Upper lobe of left lung (tissue), 6 donors: Measurements from ENCODE around the gene MORC4. TPM values are rescaled to one million over a fixed set of nuclear protein-coding genes. Genes with fewer than 3 reads are reported as not detected.
A peak's percentile ranks its signal among the peaks of the same experiment; 100 is the strongest.

Experiments used
- ATAC-seq, 2 donors: fragments of 200-7000 bp; cut with Tn5 transposase; one replicate each; pipeline ENCODE4 v1.9.1; 2022; ENCODE audit warnings: mild to moderate bottlenecking in 2 of 2, moderate library complexity in 2 of 2; ENCODE audit not compliant: low FRiP score in 2 of 2
- DNase-seq, 2 donors: peaks; one replicate each; pipeline ENCODE4 v3.0.0-alpha.2; 2019 to 2020
- H3K27ac ChIP-seq, 4 donors: fragments of 200-600 bp; sonication (generic); one replicate each; pipeline ENCODE4 v1.5.1; 2016 to 2019
- H3K27me3 ChIP-seq, 4 donors: fragments of 200-600 bp; sonication (generic); one replicate each; pipeline ENCODE4 v1.5.1; 2017 to 2019
- H3K36me3 ChIP-seq, 4 donors: fragments of 200-600 bp; sonication (generic); one replicate each; pipeline ENCODE4 v1.5.1; 2016 to 2019
- H3K4me1 ChIP-seq, 4 donors: fragments of 200-600 bp; sonication (generic); one replicate each; pipeline ENCODE4 v1.5.1; 2018 to 2019
- H3K4me3 ChIP-seq, 4 donors: fragments of 200-600 bp; sonication (generic); one replicate each; pipeline ENCODE4 v1.5.1; 2017 to 2019; ENCODE audit warnings: mild to moderate bottlenecking in 2 of 4, moderate library complexity in 1 of 4
- H3K9me3 ChIP-seq, 4 donors: fragments of 200-600 bp; sonication (generic); one replicate each; pipeline ENCODE4 v1.5.1; 2018 to 2019
- CTCF ChIP-seq, 6 experiments: fragments of 450-650 bp in 4 of 6; fragments of 200-600 bp in 2 of 6; sonication (generic) in 2 of 6; IDR thresholded peaks; one replicate each; pipeline ENCODE4 v1.5.1; 2016 to 2019; ENCODE audit warnings: antibody characterized with exemption in 6 of 6
- EP300 ChIP-seq, 4 donors: sonication (generic); formaldehyde crosslinking; IDR thresholded peaks; one replicate each; pipeline ENCODE4 v1.5.1; 2017; ENCODE audit warnings: antibody characterized with exemption in 4 of 4, control low read depth in 2 of 4
- POLR2A ChIP-seq, 4 donors: fragments of 450-650 bp; IDR thresholded peaks; one replicate each; pipeline ENCODE4 v1.5.1; 2016 to 2017; ENCODE audit warnings: antibody characterized with exemption in 4 of 4, mild to moderate bottlenecking in 2 of 4
- POLR2AphosphoS5 ChIP-seq, 2 donors: sonication (generic); formaldehyde crosslinking; IDR thresholded peaks; one replicate each; pipeline ENCODE4 v1.5.1; 2017; ENCODE audit warnings: antibody characterized with exemption in 2 of 2
- WGBS, 2 donors: methylation state at CpG; one replicate each; pipeline ENCODE4 v1.1.5; 2017 to 2018; 5-methylcytosine and 5-hydroxymethylcytosine counted together
- total RNA-seq, 6 donors: library from RNA; depleted of rRNA in 4 of 6; stranded (reverse); fragments of >200 nt in 4 of 6; gene quantifications; one replicate each; pipeline versions ENCODE4 v1.1.0 to v1.2.1, GENCODE V29; 2016 to 2021
- donor health status: DM: no; HTN: no; CAD: no; lungs with moderate emphysema.
- donor health status: DM: no; HTN: yes; CAD: no; lungs with severe emphysema.

MORC4 gene
- total RNA-seq, 6 donors from 2014 or later, result 10.3 to 23.0 (median 16.3) TPM

DNA sequence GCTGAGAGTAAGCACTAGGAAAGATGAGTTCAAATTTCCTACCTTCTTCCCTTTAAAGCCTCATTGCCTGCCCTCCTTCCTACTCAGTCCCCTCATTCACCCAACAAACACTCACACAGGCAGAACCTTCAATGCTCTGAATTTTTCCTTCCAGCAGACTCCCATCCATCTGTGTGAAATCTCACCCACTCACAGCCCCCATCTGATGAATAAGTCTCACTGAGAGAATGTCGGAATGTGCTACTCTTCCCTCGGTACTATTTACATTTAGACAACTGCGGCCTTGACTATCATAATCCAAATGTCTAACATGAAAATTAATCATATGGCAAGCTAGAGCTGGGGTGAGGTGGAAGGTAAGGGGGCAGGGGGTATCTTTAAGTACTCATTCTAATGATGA lies 60.4 kb downstream of the MORC4 start:
- no peak for DNase-seq
- no peaks in the 10 kb centered on the region for H3K9me3 ChIP-seq
- no peak for ATAC-seq
- H3K36me3 ChIP-seq, result peaks cover 0 to 17% (median 0%) of the 10 kb centered on the region in 4 donors
- H3K4me1 ChIP-seq, result no peaks in the 10 kb centered on the region
- WGBS, 2 donors, result 83 to 84% methylated on average over 3 of the region's 3 CpGs
- no peak overlapping the region for H3K27ac ChIP-seq
- H3K4me3 ChIP-seq, result no peak overlapping the region
- TF ChIP-seq POLR2AphosphoS5 (IDR thresholded peaks at IDR 0.05) (no peak), EP300 (IDR thresholded peaks at IDR 0.05) (no peak), CTCF (IDR thresholded peaks at IDR 0.05) (no peak), POLR2A (IDR thresholded peaks at IDR 0.05) (no peak)
- H3K27me3 ChIP-seq, result no peaks in the 10 kb centered on the region

DNA sequence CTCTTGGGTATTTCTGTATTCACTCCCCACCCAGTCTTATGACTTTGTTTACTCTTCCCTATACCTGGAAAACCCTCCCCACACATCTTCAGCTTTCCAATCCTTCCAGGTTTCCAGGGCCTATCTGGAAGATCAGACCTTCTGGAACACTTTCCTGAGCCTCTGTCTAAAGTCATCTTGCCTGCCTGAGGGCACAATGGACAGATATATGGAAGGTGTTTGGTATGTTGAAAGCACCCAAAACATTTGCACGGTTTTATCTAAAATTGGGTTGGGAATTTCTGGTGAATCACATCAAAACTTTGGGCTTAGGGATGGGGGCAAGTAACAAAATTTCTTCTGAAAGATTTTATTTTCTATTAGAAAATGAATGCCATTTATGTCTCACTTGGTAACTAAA lies 63.8 kb downstream of the MORC4 start:
- Histone ChIP-seq H3K36me3 (peaks cover 0 to 2% (median 0%) of the 10 kb centered on the region in 4 donors), H3K9me3 (no peaks in the 10 kb centered on the region), H3K4me1 (peaks cover 0 to 3% (median 1%) of the 10 kb centered on the region in 4 donors), H3K4me3 (no peak overlapping the region), H3K27ac (no peak overlapping the region), H3K27me3 (no peaks in the 10 kb centered on the region)
- no peak for ATAC-seq
- no peak for TF ChIP-seq POLR2AphosphoS5 (IDR thresholded peaks at IDR 0.05)
- TF ChIP-seq CTCF (IDR thresholded peaks at IDR 0.05), result no peak
- TF ChIP-seq EP300 (IDR thresholded peaks at IDR 0.05), result no peak
- TF ChIP-seq POLR2A (IDR thresholded peaks at IDR 0.05), result no peak
- 58 to 92% methylated on average over 1 of the region's 1 CpG for WGBS, 2 donors
- DNase-seq, result no peak

DNA sequence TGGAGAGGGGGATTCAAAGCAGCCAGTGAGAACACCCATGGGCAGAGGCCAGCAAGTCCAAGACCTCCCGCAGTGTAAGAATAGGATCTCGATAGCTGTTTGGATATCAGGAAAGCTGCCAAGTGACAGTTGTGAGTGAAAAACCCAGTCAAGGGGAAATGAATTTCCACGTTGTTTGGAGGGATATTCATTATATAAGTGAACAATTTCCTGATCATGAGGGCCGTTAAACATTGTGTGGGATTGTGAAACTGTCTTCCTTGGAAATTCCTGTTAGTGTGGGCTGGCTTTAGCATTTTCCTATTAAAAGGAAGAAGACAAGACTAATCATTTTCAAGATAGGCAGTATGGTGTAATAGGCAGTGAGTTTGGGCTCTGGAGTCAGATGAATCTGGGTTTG lies 64.8 kb downstream of the MORC4 start:
- 42 to 45% methylated on average over 4 of the region's 4 CpGs for WGBS, 2 donors
- no peak overlapping the region for H3K4me3 ChIP-seq
- peaks cover 0 to 3% (median 1%) of the 10 kb centered on the region in 4 donors for H3K4me1 ChIP-seq
- H3K27ac ChIP-seq, result no peak overlapping the region
- ATAC-seq, result no peak
- no peaks in the 10 kb centered on the region for H3K9me3 ChIP-seq
- no peaks in the 10 kb centered on the region for H3K36me3 ChIP-seq
- no peak for DNase-seq
- no peaks in the 10 kb centered on the region for H3K27me3 ChIP-seq
- no peak for TF ChIP-seq POLR2A (IDR thresholded peaks at IDR 0.05)

GRCh38 chrX:106933538-106933961 lies 66.5 kb downstream of the MORC4 start:
- no peak for TF ChIP-seq EP300 (IDR thresholded peaks at IDR 0.05)
- TF ChIP-seq POLR2AphosphoS5 (IDR thresholded peaks at IDR 0.05), result no peak
- ATAC-seq, result peak in 1 of 2 donors; percentile 28
- H3K36me3 ChIP-seq, result no peaks in the 10 kb centered on the region
- no peaks in the 10 kb centered on the region for H3K27me3 ChIP-seq
- H3K4me3 ChIP-seq, result no peak overlapping the region
- WGBS, 2 donors, result 30% methylated on average over 3 of the region's 3 CpGs; no CpG with 5 or more reads in 1 of the 2 donors
- H3K27ac ChIP-seq, result no peak overlapping the region
- H3K9me3 ChIP-seq, result no peaks in the 10 kb centered on the region
- H3K4me1 ChIP-seq, result peaks cover 0 to 3% (median 1%) of the 10 kb centered on the region in 4 donors
- no peak for DNase-seq

- TF ChIP-seq EP300 (IDR thresholded peaks at IDR 0.05), result no peak
- no peak for TF ChIP-seq CTCF (IDR thresholded peaks at IDR 0.05)
- no peak for TF ChIP-seq POLR2A (IDR thresholded peaks at IDR 0.05)
- TF ChIP-seq POLR2AphosphoS5 (IDR thresholded peaks at IDR 0.05), result no peak
- no peaks in the 10 kb centered on the region for H3K27me3 ChIP-seq
- no peak overlapping the region for H3K4me3 ChIP-seq
- peak; percentile 27 to 46 for ATAC-seq
- H3K27ac ChIP-seq, result no peak overlapping the region
- peaks cover 0 to 3% (median 1%) of the 10 kb centered on the region in 4 donors for H3K4me1 ChIP-seq
- WGBS, 2 donors, result 51 to 73% methylated on average over 5 to 6 of the region's 6 CpGs
- DNase-seq, result no peak
- H3K9me3 ChIP-seq, result no peaks in the 10 kb centered on the region
- no peaks in the 10 kb centered on the region for H3K36me3 ChIP-seq
Observed at GRCh38 chrX:106932960-106933537, 67.0 kb downstream of the MORC4 start.

GRCh38 chrX:106932492-106932923 lies 67.5 kb downstream of the MORC4 start:
- TF ChIP-seq POLR2AphosphoS5 (IDR thresholded peaks at IDR 0.05), result no peak
- TF ChIP-seq CTCF (IDR thresholded peaks at IDR 0.05), result no peak
- TF ChIP-seq POLR2A (IDR thresholded peaks at IDR 0.05), result no peak
- TF ChIP-seq EP300 (IDR thresholded peaks at IDR 0.05), result no peak
- H3K36me3 ChIP-seq, result no peaks in the 10 kb centered on the region
- no peaks in the 10 kb centered on the region for H3K27me3 ChIP-seq
- H3K9me3 ChIP-seq, result no peaks in the 10 kb centered on the region
- 65 to 89% methylated on average over 4 of the region's 4 CpGs for WGBS, 2 donors
- H3K4me3 ChIP-seq, result no peak overlapping the region
- peaks cover 0 to 3% (median 1%) of the 10 kb centered on the region in 4 donors for H3K4me1 ChIP-seq
- no peak for ATAC-seq
- no peak for DNase-seq
- no peak overlapping the region for H3K27ac ChIP-seq
